Esophagus squamous epithelium (tissue), 5 donors: ENCODE data around the gene COL5A2. TPM values are rescaled to one million over a fixed set of nuclear protein-coding genes. Genes with fewer than 3 reads are reported as not detected.

Experiments
- DNase-seq: peaks from one replicate; lab custom pipeline; 2025; lab: John Stamatoyannopoulos, UW
- H3K27ac ChIP-seq, 4 donors: fragments of 200-600 bp; sonication (generic); one replicate each; pipeline ENCODE4 v1.5.1; 2016 to 2019; ENCODE audit warnings: mild to moderate bottlenecking in 1 of 4
- H3K27me3 ChIP-seq, 4 donors: fragments of 200-600 bp; sonication (generic); 1 replicate in 3 of 4; 2 replicates in 1 of 4; pipeline versions ENCODE4 v1.5.1 to v1.6.0; 2017 to 2021; ENCODE audit warnings: antibody characterized with exemption in 1 of 4
- H3K36me3 ChIP-seq, 3 donors: fragments of 200-600 bp; sonication (generic); one replicate each; pipeline ENCODE4 v1.5.1; 2016 to 2019
- H3K4me1 ChIP-seq, 3 donors: fragments of 200-600 bp; sonication (generic); one replicate each; pipeline ENCODE4 v1.5.1; 2017 to 2019
- H3K4me3 ChIP-seq, 4 donors: fragments of 200-600 bp; sonication (generic); 1 replicate in 3 of 4; 2 replicates in 1 of 4; pipeline ENCODE4 v1.5.1; 2016 to 2019; ENCODE audit warnings: mild to moderate bottlenecking in 2 of 4, moderate library complexity in 1 of 4
- H3K9me3 ChIP-seq, 3 donors: fragments of 200-600 bp; sonication (generic); one replicate each; pipeline ENCODE4 v1.5.1; 2016 to 2019
- CTCF ChIP-seq, 6 experiments: fragments of 450-650 bp in 4 of 6; fragments of 200-600 bp in 2 of 6; sonication (generic) in 2 of 6; IDR thresholded peaks; one replicate each; pipeline ENCODE4 v1.5.1; 2016 to 2019; ENCODE audit warnings: antibody characterized with exemption in 6 of 6, mild to moderate bottlenecking in 4 of 6, moderate library complexity in 4 of 6
- POLR2A ChIP-seq, 4 donors: fragments of 450-650 bp; IDR thresholded peaks; one replicate each; pipeline ENCODE4 v1.6.1; 2017; ENCODE audit warnings: antibody characterized with exemption in 4 of 4, mild to moderate bottlenecking in 4 of 4, moderate library complexity in 3 of 4
- WGBS, 2 donors: methylation state at CpG; one replicate each; pipeline ENCODE4 v1.1.5; 2018; 5-methylcytosine and 5-hydroxymethylcytosine counted together
- intact Hi-C: fragments of 100-400 bp; cut with DNase I; formaldehyde crosslinking; loops from one replicate; pipeline ENCODE4 v1.15.0; 2022
- total RNA-seq, 4 donors: library from RNA; depleted of rRNA; stranded (reverse); fragments of >200 nt; gene quantifications; one replicate each; pipeline ENCODE4 v1.1.0, GENCODE V29; 2016
- donor health status: DM: yes; HTN: yes; CAD: no.

COL5A2 gene
- total RNA-seq, 4 donors from 2014 or later: 5.6 to 34.3 (median 13.4) TPM

GRCh38 chr2:189192766-189193165 lies 13.2 kb upstream of the COL5A2 start:
- 79 to 100% methylated on average over 1 of the region's 1 CpG for WGBS, 2 donors
- TF ChIP-seq CTCF (IDR thresholded peaks at IDR 0.05): no peak
- TF ChIP-seq POLR2A (IDR thresholded peaks at IDR 0.05): no peak
- intact Hi-C loops: no loop called here

GRCh38 chr2:189191766-189192165 lies 12.2 kb upstream of the COL5A2 start:
- no peaks in the 10 kb centered on the region for H3K4me1 ChIP-seq

More at GRCh38 chr2:189192766-189193165, 13.2 kb upstream of the COL5A2 start:
- Histone ChIP-seq H3K4me1 (no peaks in the 10 kb centered on the region), H3K4me3 (no peak overlapping the region), H3K27me3 (no peaks in the 10 kb centered on the region), H3K36me3 (no peaks in the 10 kb centered on the region), H3K9me3 (no peaks in the 10 kb centered on the region), H3K27ac (no peak overlapping the region)
- DNase-seq: no peak

GRCh38 chr2:189190685-189191084 lies 11.1 kb upstream of the COL5A2 start:
- 50 to 61% methylated on average over 2 to 3 of the region's 3 CpGs for WGBS, 2 donors

More at GRCh38 chr2:189191766-189192165, 12.2 kb upstream of the COL5A2 start:
- intact Hi-C loops: no loop called here
- Histone ChIP-seq H3K27me3 (no peaks in the 10 kb centered on the region), H3K27ac (no peak overlapping the region), H3K9me3 (no peaks in the 10 kb centered on the region), H3K36me3 (no peaks in the 10 kb centered on the region), H3K4me3 (no peak overlapping the region)
- no peak for DNase-seq
- TF ChIP-seq CTCF (IDR thresholded peaks at IDR 0.05) (no peak), POLR2A (IDR thresholded peaks at IDR 0.05) (no peak)

GRCh38 chr2:189188115-189188805 lies 8.7 kb upstream of the COL5A2 start:
- no peaks in the 10 kb centered on the region for H3K36me3 ChIP-seq
- intact Hi-C loops: no loop called here
- WGBS, 2 donors: 46 to 52% methylated on average over 3 of the region's 3 CpGs

More at GRCh38 chr2:189190685-189191084, 11.1 kb upstream of the COL5A2 start:
- Histone ChIP-seq H3K9me3 (no peaks in the 10 kb centered on the region), H3K4me3 (no peak overlapping the region), H3K36me3 (no peaks in the 10 kb centered on the region), H3K27me3 (no peaks in the 10 kb centered on the region), H3K27ac (no peak overlapping the region), H3K4me1 (no peaks in the 10 kb centered on the region)
- no peak for TF ChIP-seq POLR2A (IDR thresholded peaks at IDR 0.05)
- TF ChIP-seq CTCF (IDR thresholded peaks at IDR 0.05): no peak
- no peak for DNase-seq
- intact Hi-C loops: no loop called here

More at GRCh38 chr2:189188115-189188805, 8.7 kb upstream of the COL5A2 start:
- Histone ChIP-seq H3K4me1 (no peaks in the 10 kb centered on the region), H3K4me3 (no peak overlapping the region), H3K27me3 (no peaks in the 10 kb centered on the region), H3K9me3 (no peaks in the 10 kb centered on the region), H3K27ac (no peak overlapping the region)
- DNase-seq: no peak
- TF ChIP-seq POLR2A (IDR thresholded peaks at IDR 0.05) (no peak), CTCF (IDR thresholded peaks at IDR 0.05) (no peak)
